ENCODE results near the gene ASCL5. TPM values are rescaled to one million over a fixed set of nuclear protein-coding genes. Genes with fewer than 3 reads are reported as not detected.

The ASCL5 gene
- polyA plus RNA-seq, 4 donors = 0.11 to 0.20 (median 0.17) TPM; not detected in 1

Other genes with a start within 250 kb of the ASCL5 start
- 10 to 100 TPM; 10.3 to 43.7 (median 35.1) TPM for gene INAVA, start 232.3 kb downstream of the ASCL5 start, polyA plus RNA-seq (ENCODE audit: insufficient read length in 4 of 4)
- 1 to 10 TPM; 2.1 to 3.5 (median 2.5) TPM for gene KIF21B, start 103.5 kb downstream of the ASCL5 start, polyA plus RNA-seq (ENCODE audit: insufficient read length in 4 of 4)
- under 1 TPM; 0.03 to 0.40 (median 0.29) TPM for gene CACNA1S, start 14.8 kb downstream of the ASCL5 start, polyA plus RNA-seq (ENCODE audit: insufficient read length in 4 of 4)
- 100 to 1,000 TPM; 116 to 160 (median 145) TPM for gene TMEM9, start 27.3 kb upstream of the ASCL5 start, polyA plus RNA-seq (ENCODE audit: insufficient read length in 4 of 4)
- gene IGFN1, start 63.6 kb upstream of the ASCL5 start, polyA plus RNA-seq (ENCODE audit: insufficient read length in 4 of 4) = 10 to 100 TPM in 1 of 4 donors, 1 to 10 TPM in 1, under 1 TPM in 2; 0.46 to 10.6 (median 1.2) TPM
- gene PKP1, start 156.3 kb upstream of the ASCL5 start, polyA plus RNA-seq (ENCODE audit: insufficient read length in 4 of 4) = under 1 TPM; 0.09 to 0.40 (median 0.13) TPM

Measured in left renal pelvis (tissue), 4 donors.